ENCODE measurements around the gene FAM222A. TPM values are rescaled to one million over a fixed set of nuclear protein-coding genes. Genes with fewer than 3 reads are reported as not detected.

Gene FAM222A
- total RNA-seq, 4 donors from 2014 or later: 4.8 to 7.2 (median 6.1) TPM

DNA sequence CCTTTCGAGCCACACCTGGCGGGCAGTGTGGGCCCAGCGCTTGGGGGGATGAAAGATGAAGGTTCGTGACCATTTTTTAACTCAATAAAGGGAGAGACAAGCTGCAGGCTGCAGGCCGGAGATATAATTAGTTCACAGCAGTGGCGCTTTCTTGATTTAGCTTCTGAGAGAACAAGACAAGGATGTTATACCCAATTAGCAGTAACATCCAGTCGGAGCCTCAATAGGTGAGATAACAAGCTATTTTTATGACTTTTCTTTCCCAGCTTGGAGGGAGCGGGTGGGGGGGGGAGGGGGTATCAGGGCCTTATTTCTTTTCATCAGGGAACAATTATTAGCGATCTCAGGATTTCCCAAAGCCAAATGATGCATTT lies 9.1 kb downstream of the FAM222A start:
- TF ChIP-seq POLR2A (IDR thresholded peaks at IDR 0.05): no peak
- TF ChIP-seq, protein P1, sequence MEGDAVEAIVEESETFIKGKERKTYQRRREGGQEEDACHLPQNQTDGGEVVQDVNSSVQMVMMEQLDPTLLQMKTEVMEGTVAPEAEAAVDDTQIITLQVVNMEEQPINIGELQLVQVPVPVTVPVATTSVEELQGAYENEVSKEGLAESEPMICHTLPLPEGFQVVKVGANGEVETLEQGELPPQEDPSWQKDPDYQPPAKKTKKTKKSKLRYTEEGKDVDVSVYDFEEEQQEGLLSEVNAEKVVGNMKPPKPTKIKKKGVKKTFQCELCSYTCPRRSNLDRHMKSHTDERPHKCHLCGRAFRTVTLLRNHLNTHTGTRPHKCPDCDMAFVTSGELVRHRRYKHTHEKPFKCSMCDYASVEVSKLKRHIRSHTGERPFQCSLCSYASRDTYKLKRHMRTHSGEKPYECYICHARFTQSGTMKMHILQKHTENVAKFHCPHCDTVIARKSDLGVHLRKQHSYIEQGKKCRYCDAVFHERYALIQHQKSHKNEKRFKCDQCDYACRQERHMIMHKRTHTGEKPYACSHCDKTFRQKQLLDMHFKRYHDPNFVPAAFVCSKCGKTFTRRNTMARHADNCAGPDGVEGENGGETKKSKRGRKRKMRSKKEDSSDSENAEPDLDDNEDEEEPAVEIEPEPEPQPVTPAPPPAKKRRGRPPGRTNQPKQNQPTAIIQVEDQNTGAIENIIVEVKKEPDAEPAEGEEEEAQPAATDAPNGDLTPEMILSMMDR (IDR thresholded peaks at IDR 0.05): no peak
- no peak overlapping the region for H3K4me3 ChIP-seq (ENCODE audit: low read depth, poor library complexity, severe bottlenecking)
- DNase-seq (ENCODE audit: low spot score in 2 of 2): no peak
- 73 to 83% methylated on average over 9 of the region's 9 CpGs for WGBS, 2 donors
- intact Hi-C loops (cut with DNase I; ENCODE audit: low total_unique reads): no loop called here

DNA sequence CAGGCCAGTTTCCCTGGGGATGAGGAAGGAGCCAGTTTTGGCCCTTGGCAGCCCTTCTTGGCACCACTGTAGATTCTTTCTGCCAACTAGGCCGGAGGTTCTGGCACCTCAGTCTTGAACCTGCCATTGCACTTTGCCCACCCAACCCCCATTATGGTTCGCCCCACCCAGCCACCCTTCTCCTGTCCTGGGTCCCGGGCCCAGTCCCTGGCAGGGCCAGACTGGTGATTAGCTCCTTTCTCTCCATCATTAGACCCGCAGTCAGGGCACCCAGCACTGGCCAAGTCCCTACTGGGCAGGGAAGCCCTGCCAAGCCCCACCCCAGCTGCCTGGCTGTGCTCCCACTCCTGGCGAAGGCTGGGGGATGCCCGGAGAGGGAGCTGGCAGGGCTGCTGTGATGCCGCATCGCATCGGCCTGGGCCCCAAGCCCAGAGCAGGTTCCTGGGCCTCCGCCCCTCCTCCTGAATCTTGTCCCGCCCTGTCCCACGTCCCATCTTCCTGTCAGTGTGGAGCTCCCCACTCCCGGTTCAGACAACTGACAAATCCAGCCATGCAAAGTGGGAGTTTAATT lies 9.8 kb downstream of the FAM222A start:
- no peak for DNase-seq (ENCODE audit: low spot score in 2 of 2)
- intact Hi-C loops (cut with DNase I; ENCODE audit: low total_unique reads): no loop called here
- H3K4me3 ChIP-seq (ENCODE audit: low read depth, poor library complexity, severe bottlenecking): no peak overlapping the region
- TF ChIP-seq POLR2A (IDR thresholded peaks at IDR 0.05): no peak
- TF ChIP-seq, protein P1 (IDR thresholded peaks at IDR 0.05): no peak
- 39 to 51% methylated on average over 10 to 13 of the region's 13 CpGs for WGBS, 2 donors

DNA sequence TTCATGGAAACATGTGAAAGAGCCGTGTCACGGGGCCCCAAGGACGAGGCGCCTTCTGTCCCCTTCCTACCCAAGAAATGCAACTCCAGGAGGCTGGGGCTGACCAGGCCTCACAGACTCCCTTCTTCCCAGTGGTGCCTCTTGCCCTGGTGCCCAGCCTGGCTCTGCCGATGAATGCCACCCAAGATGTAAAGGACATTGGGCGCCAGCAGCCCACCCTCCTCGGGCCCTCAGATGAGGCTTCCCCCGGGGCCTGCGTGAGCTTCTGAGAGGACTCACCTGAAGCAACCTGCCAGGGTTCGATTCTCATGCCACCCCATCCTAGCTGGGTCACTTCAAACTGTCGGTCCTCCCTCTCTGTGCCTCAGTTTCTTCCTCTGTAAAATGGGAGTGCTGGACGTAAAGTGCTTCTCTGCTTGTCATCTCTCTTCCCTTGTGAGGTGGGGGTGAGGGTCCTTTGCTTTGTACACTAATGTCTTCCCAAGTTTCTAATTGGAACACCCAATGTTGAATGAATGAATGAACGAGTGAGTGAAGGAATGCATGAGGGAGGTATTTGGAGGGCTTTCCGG lies 10.8 kb downstream of the FAM222A start:
- DNase-seq (ENCODE audit: low spot score in 2 of 2): no peak
- no peak for TF ChIP-seq POLR2A (IDR thresholded peaks at IDR 0.05)
- TF ChIP-seq, protein P1 (IDR thresholded peaks at IDR 0.05): no peak
- intact Hi-C loops (cut with DNase I; ENCODE audit: low total_unique reads): no loop called here
- 92 to 96% methylated on average over 14 of the region's 14 CpGs for WGBS, 2 donors
- no peak overlapping the region for H3K4me3 ChIP-seq (ENCODE audit: low read depth, poor library complexity, severe bottlenecking)

DNA sequence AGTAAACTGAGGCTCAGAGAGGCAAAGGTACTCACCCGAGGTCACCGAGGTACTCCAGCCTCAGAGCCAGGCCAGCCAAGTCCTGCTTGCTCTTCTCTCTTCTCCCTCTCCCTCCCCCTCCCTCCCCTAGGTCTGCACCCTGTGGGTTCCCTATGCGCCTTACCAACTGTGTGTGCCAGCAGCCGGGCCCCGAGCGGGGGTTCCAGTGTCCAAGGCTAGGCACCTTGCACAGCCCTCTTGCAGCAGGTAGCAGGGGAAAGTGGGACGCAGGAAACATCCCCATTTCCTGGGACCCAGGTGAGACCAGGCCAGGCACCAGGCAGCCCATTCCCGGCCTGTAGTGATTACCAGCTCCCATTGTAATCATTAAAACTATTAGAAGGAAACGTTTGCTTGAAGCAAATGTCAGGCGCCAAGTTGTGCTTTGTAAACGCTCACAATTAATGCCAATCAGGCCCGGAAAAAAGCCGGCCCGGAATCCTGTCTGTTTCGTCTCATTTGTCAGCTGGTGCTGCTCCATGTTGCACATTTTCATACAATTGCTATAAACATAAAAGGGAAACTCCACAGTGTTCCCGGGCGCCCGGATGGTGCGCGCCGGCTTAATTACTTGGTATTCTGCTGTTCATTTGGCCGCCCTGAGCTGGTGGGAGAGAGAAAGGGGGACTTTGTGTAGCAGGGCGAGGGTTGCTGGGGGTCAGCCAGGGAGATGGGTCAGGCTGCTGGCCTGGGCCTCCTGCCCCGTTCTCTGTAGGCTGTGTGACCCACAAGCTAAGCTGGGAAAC lies 11.9 kb downstream of the FAM222A start:
- TF ChIP-seq, protein P1 (IDR thresholded peaks at IDR 0.05): no peak
- no peak for TF ChIP-seq POLR2A (IDR thresholded peaks at IDR 0.05)
- H3K4me3 ChIP-seq (ENCODE audit: low read depth, poor library complexity, severe bottlenecking): no peak overlapping the region
- WGBS, 2 donors: 71 to 73% methylated on average over 22 to 24 of the region's 24 CpGs
- no peak for DNase-seq (ENCODE audit: low spot score in 2 of 2)
- intact Hi-C loops (cut with DNase I; ENCODE audit: low total_unique reads): no loop called here

DNA sequence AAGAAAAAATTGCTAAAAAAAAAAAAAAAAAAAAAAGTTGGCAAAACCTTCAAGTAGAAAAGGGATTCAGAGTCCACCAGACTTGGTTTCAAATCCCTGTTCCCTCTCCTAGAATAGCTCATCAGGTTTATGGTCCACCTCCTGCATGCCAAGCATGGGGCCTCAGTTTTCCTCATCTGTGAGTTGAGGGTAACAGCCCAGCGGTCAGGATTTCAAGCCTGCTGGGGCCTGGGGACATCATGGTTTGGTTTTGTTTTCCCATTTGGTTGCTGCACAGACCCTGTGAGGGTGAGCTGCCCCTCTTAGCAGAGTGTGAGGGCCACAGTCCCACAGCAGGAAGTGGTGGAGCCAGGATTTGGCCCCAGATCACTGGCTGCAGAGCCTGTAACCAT lies 12.5 kb downstream of the FAM222A start:
- 92 to 100% methylated on average over 1 of the region's 1 CpG for WGBS, 2 donors
- TF ChIP-seq, protein P1 (IDR thresholded peaks at IDR 0.05): no peak
- no peak for TF ChIP-seq POLR2A (IDR thresholded peaks at IDR 0.05)
- no peak overlapping the region for H3K4me3 ChIP-seq (ENCODE audit: low read depth, poor library complexity, severe bottlenecking)
- intact Hi-C loops (cut with DNase I; ENCODE audit: low total_unique reads): no loop called here
- DNase-seq (ENCODE audit: low spot score in 2 of 2): no peak

All from lower leg skin (tissue), 4 donors.